ENCODE results near the gene CDH23.

CDH23 gene

DNA sequence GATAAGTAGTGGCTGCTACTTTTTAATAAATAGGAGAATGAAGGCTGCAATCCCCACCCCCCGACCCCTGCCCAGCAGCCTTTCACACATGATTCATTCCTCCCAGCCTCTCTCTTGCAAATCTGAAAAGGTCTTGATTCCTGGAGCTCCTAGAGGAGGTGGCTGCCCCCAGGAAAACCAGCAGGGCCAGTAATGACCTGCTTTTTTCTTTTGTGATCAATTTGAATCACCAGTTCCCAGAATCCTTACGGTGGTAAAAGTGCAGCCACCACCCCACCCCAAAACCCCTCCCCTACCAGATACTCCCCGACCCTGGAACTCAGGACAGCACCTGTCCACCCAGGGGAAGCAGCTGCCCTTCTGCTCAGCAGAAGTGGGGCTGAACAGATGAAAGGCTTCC is 213.9 kb downstream of the CDH23 start:
- no peak for DNase-seq

GRCh38 chr10:71611131-71611530 is 214.4 kb downstream of the CDH23 start:
- no peak for DNase-seq

GRCh38 chr10:71611709-71612422 is 215.1 kb downstream of the CDH23 start:
- no peak for DNase-seq

DNA sequence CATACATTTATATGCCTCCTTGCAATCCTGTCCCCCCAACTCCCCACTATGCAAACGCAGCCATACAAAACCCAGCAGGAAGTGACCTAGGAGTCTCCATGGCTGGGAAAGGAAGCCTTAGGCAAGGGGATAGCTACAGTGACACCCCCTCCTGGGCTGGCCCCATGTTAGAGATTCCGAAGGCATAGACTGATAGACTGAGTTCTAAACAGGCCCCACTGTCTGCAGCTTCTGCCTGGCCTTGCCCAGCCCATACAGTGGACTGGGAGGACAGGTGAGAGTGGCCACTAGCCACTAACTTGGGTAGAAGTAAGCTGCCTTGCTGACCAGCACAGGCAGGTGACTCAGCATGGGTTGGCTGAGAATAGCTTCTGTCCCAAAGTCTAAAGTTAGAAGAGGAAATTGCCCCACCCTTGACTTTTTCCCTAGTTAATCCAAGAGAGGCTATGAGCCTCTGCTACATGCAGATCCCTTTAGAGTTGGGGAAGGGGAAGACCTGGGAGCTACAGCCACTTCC is 216.6 kb downstream of the CDH23 start:
- no peak for DNase-seq

DNA sequence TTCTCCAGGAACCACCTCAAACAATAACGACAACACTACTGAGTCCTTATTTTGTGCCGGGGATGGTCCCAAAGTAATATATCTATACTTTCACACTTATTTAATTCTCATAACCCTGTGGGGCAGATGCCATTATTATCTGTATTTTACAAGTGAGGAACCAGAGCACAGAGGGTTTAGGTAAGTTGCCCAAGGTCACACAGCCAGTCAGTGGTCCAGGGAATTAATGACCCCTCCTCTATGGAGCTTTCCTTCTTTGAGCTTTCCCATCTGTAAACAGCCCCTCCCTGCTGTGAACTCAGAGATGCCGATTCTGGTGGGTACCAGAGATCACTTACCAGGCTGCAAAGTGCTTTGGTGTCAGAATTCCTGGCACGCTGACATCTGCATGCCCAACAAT is 217.2 kb downstream of the CDH23 start:
- no peak for DNase-seq

- DNase-seq, result no peak
Measured at GRCh38 chr10:71614946-71615345, 218.2 kb downstream of the CDH23 start.

DNA sequence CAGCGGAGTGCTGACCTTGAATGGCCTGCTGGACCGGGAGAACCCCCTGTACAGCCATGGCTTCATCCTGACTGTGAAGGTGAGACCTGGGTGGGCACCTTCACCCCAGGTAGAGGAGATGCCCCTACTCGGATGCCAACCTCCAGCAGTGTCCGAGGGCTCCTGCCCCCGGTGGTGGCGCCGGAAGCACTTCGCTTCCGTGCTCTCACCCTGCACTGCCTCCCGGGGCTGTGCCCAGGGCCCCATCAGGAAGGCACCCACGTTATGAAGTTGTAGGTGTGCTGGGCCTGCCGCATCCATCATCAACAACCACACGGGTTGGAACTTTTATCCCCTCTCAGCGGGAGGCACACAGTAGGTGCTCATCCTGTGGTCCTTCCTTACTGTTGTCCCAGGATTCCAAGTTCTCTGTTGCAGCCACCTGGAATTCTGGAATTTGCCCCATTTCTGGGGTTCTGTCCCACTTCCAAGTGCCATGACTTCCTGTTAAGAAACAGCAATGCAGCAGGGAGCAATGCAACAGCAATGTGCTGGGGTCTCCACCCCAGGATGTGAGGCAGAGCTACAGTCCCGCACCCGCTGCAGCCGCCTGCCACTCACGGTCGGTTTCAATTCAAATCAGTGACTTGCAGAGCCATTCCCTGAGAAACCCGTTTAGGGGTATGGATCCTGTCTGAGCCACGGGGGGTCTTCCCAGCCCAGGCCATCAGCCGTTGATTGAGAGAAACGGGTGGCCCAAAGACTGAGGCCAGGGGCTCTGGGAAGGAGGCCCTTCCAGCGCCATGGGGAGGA is 219.0 kb downstream of the CDH23 start:
- no peak for DNase-seq

- DNase-seq, result no peak
Measured at GRCh38 chr10:71616817-71617654, 220.3 kb downstream of the CDH23 start.

- no peak for DNase-seq
Measured at GRCh38 chr10:71618176-71618575, 221.5 kb downstream of the CDH23 start.

GRCh38 chr10:71618598-71618997 is 221.9 kb downstream of the CDH23 start:
- no peak for DNase-seq

GRCh38 chr10:71620642-71621041 is 223.9 kb downstream of the CDH23 start:
- DNase-seq, result no peak

DNA sequence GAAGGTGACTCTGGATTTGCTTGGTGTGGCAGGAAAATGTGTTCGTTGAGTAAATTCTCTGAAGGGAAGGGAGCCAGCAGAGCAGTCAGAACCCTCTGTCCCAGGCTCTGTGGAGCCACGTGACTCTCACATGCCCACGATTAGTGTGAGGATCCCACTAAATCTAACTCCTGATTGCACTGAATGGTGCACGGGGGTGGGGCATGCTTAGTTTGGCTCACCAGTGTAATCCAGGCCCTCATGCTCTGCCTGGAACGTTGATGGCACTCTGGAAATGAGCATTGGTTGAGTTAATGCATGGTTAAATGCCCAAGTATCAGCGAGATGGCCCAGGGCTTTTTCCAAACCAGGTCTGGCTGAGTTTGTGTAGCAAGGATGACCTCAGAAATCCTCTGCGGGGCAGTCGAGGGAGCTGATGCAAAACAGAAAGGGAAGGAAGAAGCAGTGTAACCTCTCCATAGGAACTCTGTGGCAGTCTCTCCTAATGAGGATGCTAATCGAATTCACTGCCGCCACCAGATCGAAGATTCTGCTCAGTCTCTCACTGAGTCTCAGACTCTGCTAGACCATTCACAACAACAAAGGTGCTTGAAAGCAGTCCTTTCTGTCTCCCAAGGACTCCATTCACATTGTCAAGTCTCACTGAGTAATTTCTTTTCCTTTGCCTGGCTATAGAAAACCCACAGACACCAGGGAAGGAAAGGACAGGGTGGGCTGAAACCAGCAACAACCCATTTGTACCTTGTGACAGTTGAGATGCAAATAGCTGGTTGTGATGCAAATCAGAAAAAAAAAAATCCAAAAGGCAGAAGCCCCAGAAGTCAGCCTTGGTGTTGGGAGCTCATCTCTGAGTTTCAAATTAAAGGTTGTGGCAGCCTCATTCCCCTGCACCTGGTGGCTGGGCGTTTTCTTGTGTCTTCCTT is 224.8 kb downstream of the CDH23 start:
- DNase-seq, result no peak

DNA sequence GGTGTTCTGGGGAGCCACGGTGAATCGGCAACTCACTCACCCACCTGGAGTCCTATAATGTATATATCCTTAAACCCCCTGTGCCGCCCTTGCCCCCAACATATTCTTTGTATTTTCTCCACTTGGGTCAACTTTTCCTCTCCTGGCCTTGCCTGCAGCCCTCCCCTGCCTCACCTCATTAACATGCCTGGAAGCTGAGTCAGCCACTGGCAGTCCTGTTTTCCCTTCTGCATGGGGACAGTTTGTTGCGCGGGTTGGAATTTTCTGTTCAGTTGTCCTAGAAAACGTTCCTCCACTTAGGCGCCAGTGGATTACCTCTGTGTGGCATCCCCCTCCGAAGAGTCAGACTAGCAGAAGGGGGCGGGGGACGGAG is 225.4 kb downstream of the CDH23 start:
- DNase-seq, result no peak

DNA sequence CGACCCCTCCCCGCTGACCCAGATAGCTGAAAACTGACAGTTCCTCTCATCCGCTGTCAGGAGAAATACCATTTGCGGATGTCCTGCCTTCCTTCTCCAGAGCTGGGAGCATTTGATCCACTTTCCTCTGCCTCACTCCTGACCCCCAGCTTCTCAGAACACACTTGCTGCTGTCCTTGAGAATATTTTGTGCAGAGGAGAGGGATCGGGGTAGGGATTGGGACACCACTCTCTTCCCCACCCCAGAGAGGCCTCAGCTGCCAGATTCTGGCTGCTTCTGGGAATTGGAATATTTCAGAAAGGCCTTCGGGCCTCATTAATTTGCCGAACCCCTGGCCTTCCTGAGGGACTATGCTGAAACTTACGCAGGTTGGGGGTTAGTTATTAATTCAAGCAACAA is 225.9 kb downstream of the CDH23 start:
- no peak for DNase-seq

DNA sequence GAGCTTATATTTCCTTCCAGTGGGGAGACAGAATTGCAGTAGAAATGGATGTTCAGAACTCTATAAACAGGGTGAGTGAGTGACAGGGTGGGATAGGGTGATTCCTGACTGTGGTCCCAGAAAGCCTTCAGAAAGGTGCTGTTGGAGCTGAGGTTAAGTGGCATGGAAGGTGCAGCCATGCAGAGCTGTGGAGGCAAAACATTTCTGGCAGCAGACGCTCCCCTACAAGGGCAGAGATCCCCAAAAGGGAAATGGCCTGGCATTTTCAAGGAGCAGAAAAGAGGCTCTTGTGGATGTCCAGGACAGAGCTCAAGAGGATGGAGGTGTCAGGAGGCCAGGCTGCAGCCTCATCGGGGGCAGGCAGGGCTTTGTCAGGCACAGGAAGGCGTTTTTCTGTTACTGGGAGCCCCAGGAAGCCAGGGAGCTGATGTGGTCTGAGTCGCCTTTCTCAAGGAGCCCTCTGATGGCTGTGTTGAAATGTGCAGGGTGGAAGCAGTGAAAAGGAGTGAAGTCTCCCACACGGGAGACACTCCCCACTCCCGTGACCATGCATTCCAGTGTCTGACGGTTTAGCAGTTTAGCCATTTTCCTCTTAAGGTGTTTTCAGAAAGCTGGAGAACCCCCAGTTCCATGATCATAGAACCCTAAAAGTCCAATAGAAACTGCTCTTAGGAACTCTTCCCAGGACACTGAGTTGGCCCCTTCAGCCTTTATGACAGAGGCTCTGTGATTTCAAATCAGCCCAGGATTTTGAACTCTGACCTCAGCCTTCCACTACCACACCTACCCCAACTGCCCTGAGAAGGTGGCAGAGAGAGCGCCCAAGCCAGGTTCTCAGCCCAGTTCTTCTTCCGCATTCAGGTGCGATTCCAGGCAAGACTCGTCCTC is 226.6 kb downstream of the CDH23 start:
- DNase-seq, result no peak

DNA sequence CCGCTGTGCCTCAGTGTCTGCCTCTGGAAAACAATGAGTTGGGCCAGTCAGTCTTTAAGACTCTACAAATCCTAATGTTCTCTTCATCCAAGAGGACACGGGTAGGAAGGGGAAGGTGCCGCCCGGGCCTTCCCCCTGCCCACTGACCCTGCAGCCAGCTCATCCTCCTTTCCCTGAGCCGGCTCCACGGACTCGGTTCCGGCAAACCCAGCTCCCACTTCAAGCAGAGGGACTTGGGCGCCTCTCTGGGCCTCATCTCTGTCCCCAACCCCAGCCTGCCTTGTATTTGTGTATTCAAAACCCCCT is 227.2 kb downstream of the CDH23 start:
- DNase-seq, result no peak

- DNase-seq, result no peak
Measured at GRCh38 chr10:71625445-71626175, 228.9 kb downstream of the CDH23 start.

DNA sequence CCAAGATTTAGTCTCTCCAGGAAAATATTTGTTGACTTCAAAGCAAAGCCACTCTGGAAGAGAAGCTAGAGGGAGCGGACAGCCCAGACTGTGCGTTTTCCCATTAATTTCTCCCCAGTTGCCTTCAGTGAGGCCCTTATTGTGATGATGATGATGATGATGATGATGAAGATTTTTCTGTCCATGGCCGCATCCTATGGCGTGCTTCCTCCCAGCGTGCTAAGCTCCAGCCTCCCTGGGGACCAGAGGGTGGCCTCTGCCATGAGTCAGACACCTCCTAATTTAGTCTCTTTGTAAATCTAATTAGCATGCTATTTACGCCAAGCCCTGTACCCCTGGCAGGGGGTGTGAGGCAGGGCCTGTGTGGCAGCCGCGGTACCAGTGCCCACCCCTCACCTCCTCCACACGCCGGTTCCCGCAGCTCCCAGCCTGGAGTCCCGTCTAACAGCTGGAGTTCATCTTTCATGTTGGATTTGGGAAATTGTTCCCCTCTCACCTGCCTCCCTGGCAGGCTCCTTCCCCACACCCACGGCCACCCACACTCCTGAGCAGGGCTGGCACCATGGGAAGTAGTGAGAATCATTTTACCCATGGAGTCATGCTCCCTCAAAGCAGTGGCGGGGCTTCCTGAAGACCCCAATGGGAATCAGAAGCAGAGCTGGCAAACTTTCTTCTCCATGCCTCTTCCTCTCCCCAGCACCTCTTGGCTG is 230.7 kb downstream of the CDH23 start:
- DNase-seq, result no peak

GRCh38 chr10:71627956-71628355 is 231.2 kb downstream of the CDH23 start:
- no peak for DNase-seq

GRCh38 chr10:71629131-71629530 is 232.4 kb downstream of the CDH23 start:
- DNase-seq, result no peak
